Amygdala (tissue), 56 donors: ENCODE data around the gene TTLL7.
A peak's percentile ranks its signal among the peaks of the same experiment; 100 is the strongest.

Experiments used
- DNase-seq, 56 donors: peaks; one replicate each; lab custom pipeline; 2025; lab: John Stamatoyannopoulos, UW

TTLL7 gene, protein sequence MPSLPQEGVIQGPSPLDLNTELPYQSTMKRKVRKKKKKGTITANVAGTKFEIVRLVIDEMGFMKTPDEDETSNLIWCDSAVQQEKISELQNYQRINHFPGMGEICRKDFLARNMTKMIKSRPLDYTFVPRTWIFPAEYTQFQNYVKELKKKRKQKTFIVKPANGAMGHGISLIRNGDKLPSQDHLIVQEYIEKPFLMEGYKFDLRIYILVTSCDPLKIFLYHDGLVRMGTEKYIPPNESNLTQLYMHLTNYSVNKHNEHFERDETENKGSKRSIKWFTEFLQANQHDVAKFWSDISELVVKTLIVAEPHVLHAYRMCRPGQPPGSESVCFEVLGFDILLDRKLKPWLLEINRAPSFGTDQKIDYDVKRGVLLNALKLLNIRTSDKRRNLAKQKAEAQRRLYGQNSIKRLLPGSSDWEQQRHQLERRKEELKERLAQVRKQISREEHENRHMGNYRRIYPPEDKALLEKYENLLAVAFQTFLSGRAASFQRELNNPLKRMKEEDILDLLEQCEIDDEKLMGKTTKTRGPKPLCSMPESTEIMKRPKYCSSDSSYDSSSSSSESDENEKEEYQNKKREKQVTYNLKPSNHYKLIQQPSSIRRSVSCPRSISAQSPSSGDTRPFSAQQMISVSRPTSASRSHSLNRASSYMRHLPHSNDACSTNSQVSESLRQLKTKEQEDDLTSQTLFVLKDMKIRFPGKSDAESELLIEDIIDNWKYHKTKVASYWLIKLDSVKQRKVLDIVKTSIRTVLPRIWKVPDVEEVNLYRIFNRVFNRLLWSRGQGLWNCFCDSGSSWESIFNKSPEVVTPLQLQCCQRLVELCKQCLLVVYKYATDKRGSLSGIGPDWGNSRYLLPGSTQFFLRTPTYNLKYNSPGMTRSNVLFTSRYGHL

DNA sequence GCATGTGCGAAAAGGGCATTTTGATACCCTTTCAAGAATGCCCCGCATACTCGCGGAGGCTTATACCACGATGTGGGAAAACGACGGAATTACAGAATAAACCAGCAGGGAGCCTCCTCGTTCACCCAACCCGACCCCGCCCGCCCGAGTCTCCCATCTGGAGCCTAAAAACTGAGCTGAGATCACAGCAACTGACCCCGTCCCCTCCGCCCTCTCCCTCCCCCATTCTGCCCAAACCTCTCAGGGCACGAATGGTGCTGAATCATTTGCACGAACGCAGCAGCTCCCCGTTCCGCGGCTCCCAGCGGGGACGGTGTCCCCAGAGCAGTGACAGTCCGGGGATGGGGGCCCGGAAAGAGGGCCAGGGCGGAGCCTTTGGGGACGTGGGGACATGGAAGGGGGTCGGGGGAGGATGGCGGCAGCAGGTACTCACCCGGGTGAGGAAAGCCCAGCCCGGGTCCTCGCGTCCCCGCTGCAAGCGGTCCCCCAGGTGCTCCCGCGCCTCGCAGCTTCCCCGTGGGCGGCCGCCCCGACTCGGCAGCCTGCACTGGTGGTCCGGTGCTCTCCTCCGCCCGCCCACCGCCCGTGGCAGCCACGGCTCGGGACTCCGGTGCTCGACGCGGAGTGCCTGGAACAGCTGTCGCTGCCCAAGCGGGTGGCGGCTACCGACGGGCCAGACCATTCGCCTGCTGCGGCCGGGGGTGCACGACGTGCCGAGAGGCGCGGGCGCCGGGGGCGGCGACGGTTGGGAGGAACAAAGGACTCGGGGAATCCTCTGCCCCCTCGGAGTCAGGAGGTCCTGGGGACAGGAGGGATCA is at the start of gene TTLL7:
Gene TTLL7 (minus strand): TSS at position 635 of the 818 bp plus-strand sequence. CDS start 46,921 bp downstream, outside the sequence.
- peak; percentile 30 to 99 (median 86) for DNase-seq

GRCh38 chr1:84042461-84042860 is 43.5 kb upstream of the TTLL7 start:
- no peak for DNase-seq

GRCh38 chr1:84037758-84038611 is 39.1 kb upstream of the TTLL7 start:
- DNase-seq: no peak

DNA sequence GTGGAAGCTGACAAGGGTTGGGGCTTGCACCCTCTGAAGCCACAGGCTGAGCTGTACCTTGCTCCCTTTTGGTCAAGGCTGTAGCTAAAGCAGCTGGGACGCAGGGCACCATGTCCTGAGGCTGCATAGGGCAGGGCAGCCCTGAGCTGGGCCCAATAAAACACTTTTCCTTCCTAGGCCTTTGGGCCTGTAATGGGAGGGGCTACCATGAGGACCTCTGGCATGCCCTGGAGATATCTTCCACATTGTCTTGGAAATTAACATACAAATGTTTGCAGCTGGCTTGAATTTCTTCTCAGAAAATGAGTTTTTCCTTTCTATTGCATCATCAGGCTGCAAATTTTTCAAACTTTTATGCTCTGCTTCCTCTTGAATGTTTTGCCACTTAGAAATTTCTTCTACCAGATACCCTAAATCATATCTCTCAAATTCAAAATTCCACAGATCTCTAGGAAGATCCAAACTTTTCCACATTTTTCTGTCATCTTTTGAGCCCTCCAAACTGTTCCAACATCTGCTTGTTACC is 32.9 kb upstream of the TTLL7 start:
- no peak for DNase-seq

GRCh38 chr1:84027368-84027767 is 28.4 kb upstream of the TTLL7 start:
- no peak for DNase-seq

DNA sequence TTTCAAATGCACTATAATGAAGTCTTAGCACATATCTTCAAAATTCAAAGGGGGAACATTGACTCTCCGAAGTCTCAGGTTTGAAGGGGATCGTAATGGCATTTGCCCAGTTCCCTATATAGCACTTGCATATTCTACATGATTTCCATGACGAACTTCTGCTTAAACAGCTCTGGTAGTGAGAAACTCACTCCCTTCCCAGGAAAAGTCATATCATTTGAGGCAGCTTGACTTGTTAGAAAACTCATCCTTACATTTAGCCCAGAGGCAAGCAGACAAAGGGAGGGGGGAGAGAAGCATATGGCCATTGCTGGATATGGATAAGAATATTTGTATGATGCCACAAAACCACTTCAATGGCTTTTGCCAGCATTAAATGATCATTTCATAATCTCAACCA is 27.0 kb upstream of the TTLL7 start:
- DNase-seq: no peak

GRCh38 chr1:84021822-84022221 is 22.9 kb upstream of the TTLL7 start:
- no peak for DNase-seq

GRCh38 chr1:84020151-84020550 is 21.2 kb upstream of the TTLL7 start:
- no peak for DNase-seq

GRCh38 chr1:84019217-84019616 is 20.3 kb upstream of the TTLL7 start:
- DNase-seq: no peak

- DNase-seq: no peak
Measured at GRCh38 chr1:84013708-84014107, 14.8 kb upstream of the TTLL7 start.

- no peak for DNase-seq
Measured at GRCh38 chr1:84012018-84012417, 13.1 kb upstream of the TTLL7 start.

DNA sequence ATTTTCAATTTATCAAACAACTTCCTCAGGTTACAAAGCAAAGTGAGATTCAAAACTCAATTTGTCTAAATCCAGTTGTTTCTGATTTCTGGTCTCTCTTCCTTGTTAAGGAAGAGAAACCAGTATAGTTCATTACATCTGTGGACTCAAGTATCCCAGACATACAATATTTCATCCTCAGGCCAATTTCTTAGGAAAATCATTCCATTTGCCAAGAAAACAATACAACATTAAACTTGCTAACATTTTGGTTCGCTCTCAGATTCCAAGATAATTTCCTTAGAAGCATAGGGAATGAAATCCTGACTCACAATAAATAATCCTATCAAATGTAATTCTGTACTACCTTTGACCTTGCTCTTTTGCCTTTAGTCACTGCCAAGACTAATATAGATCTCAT is 11.2 kb upstream of the TTLL7 start:
- DNase-seq: no peak

DNA sequence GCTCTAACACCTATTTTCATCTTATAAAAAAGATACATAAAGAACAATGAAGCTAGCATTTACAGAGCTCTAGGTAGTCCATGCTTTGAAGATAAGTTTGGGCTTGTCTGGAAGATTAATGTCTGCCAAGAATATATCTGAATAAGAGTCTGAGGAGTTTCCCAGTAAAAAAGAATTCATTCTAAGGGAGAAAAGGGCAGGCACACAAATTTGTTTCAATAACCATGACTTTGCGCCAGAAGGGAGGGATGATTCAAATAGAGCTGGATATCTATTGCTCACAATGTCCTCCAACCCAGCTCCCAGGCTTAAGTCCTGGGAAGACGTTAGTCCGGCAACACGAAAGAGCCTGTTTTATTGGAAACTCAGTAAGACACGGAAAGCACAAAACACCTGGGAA is 9.7 kb upstream of the TTLL7 start:
- no peak for DNase-seq

GRCh38 chr1:84006591-84006990 is 7.7 kb upstream of the TTLL7 start:
- DNase-seq: no peak

- no peak for DNase-seq
Measured at GRCh38 chr1:84001501-84001900, 2.6 kb upstream of the TTLL7 start.

- DNase-seq: peak in 2 of 56 donors; percentile 17 to 18
Measured at GRCh38 chr1:84000954-84001495, 2.1 kb upstream of the TTLL7 start.

GRCh38 chr1:84000196-84000885 is 1.4 kb upstream of the TTLL7 start:
- DNase-seq: peak in 1 of 56 donors; percentile 11

- peak in 41 of 56 donors; percentile 64 to 98 (median 87) for DNase-seq
Measured at GRCh38 chr1:83999316-83999819, 436 bp upstream of the TTLL7 start.

DNA sequence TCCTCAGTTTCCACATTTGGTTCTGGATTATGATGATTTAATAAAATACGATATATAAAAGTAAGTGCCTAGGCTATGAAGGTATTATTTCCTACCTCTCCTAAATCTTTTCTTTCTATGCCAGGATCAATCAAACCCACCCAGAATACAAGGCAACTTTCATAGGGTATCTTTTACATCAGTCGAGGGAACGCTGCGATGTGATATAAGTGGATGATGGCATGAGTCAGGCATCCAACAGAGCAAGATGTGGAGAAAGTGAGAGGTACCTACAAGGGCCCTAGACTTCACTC is 781 bp downstream of the TTLL7 start:
- DNase-seq: no peak
